GM10248 (cell line): ENCODE data around the gene VSTM2L.

Source experiments
- CTCF ChIA-PET: fragments of 300-600 bp; sonication (Branson Sonifier 250); formaldehyde crosslinking; extraction: SDS; loops from one replicate; lab custom pipeline; 2021; ENCODE audit warnings: antibody characterized with exemption; lab: Yijun Ruan, JAX
- POLR2A ChIA-PET: fragments of 350-650 bp; sonication (Branson Sonifier 250); formaldehyde crosslinking; extraction: SDS; loops from one replicate; lab custom pipeline; 2020; ENCODE audit warnings: antibody characterized with exemption; lab: Yijun Ruan, JAX
- DNase-seq: peaks from one replicate; pipeline ENCODE4 v3.0.0; 2012; ENCODE audit errors: extremely low spot score
- CTCF ChIP-seq: IDR thresholded peaks from 2 replicates; pipeline ENCODE4 v1.5.1; 2012; ENCODE audit warnings: mild to moderate bottlenecking, low read depth; ENCODE audit errors: extremely low read depth, missing control alignments, control extremely low read depth

Gene VSTM2L

GRCh38 chr20:37904845-37905373, 2.0 kb downstream of the VSTM2L start:
- POLR2A ChIA-PET, result no interaction called here
- TF ChIP-seq CTCF, result no peak
- no peak for DNase-seq
- CTCF ChIA-PET, result interaction anchor here (1.4 kb wide), 1 partner anchor 322 kb away, joined by 3 read pairs; no protein-coding TSS in a partner anchor

GRCh38 chr20:37905671-37906613, 3.0 kb downstream of the VSTM2L start:
- TF ChIP-seq CTCF, result no peak

GRCh38 chr20:37907330-37907676, 4.4 kb downstream of the VSTM2L start:
- ChIA-PET POLR2A (no interaction called here), CTCF (no interaction called here)
- DNase-seq, result no peak
- TF ChIP-seq CTCF, result no peak

More at GRCh38 chr20:37905671-37906613, 3.0 kb downstream of the VSTM2L start:
- POLR2A ChIA-PET, result interaction anchor here (0.5 kb wide), 1 partner anchor 900 kb away, joined by 5 read pairs; no protein-coding TSS in a partner anchor
- CTCF ChIA-PET, result interaction anchor here (1.0 to 1.4 kb wide), 2 partner anchors 167 to 321 kb away, joined by 3 read pairs; no protein-coding TSS in a partner anchor
- DNase-seq, result no peak

GRCh38 chr20:37907677-37908401, 4.9 kb downstream of the VSTM2L start:
- no peak for DNase-seq
- no peak for TF ChIP-seq CTCF
- ChIA-PET POLR2A (no interaction called here), CTCF (no interaction called here)

- POLR2A ChIA-PET, result no interaction called here
- no peak for TF ChIP-seq CTCF
- CTCF ChIA-PET, result interaction anchor here (1.8 kb wide), 1 partner anchor 9 kb away, joined by 7 read pairs; the partner anchor contains the start of gene VSTM2L
- no peak for DNase-seq
Measured at GRCh38 chr20:37911261-37911660, 8.3 kb downstream of the VSTM2L start.

- TF ChIP-seq CTCF, result no peak
- DNase-seq, result peak; percentile 50
- ChIA-PET CTCF (interaction anchor here (1.8 kb wide), 1 partner anchor 9 kb away, joined by 7 read pairs; the partner anchor contains the start of gene VSTM2L), POLR2A (no interaction called here)
Measured at GRCh38 chr20:37911838-37912281, 8.9 kb downstream of the VSTM2L start.
